ENCODE results near the gene C4orf54. TPM values are rescaled to one million over a fixed set of nuclear protein-coding genes. Genes with fewer than 3 reads are reported as not detected.

C4orf54 gene
- total and polyA plus RNA-seq, 2 of the 4 experiments (the other 2 are of a cell fraction): not detected

DNA sequence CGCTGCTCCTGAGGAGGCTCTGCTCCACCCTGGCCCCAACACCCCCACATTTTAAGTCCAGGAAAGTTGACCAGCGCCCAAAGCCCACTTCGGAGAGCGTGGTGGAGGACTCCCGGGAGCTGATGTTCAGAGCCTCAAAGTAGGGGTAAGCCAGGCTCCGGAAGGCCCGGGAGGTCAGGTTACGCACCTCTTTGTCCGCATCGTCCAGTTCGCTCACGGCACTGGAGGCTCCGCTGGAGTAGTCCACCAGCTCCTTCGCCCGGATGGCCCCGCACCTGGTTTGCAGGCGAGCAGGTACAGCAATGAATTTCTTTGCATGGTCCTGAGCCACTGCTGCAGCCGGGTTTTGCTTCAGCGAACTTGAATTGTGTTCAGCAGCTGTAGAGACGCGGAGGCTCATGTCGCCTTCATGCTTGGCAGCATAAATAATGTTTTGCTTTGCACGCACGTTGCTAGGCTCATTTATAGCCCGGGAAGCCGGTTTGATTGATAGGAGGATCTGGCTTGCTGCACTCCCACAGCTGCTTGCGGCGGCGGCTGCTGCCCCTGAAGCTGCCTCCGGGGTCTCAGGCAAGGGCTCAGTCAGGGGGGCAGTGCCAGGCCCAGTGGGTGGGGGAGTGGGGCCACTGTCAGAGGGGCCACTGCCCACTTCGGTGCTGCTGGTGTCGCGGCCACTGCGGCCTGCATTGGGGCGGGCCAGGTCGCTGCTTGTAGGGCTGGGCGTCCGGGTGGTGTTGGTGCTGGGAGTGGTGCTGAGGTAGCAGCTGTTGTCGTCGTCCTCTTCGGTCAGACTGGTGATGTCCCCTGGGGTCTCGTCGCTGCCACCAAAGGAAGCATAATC, 4.8 kb downstream of the C4orf54 start:
- H3K23ac ChIP-seq (ENCODE audit: low read depth, low read length): no peak overlapping the region
- H3K36me3 ChIP-seq (ENCODE audit: control insufficient read depth, insufficient read depth, low read length): no peaks in the 10 kb centered on the region
- TF ChIP-seq MAFK (IDR thresholded peaks at IDR 0.05; ENCODE audit: low read depth, low read length): no peak
- TF ChIP-seq RAD21 (IDR thresholded peaks at IDR 0.05; ENCODE audit: low read length): no peak
- TF ChIP-seq CHD1 (IDR thresholded peaks at IDR 0.05; ENCODE audit: low read depth, low read length): no peak
- TF ChIP-seq CEBPB (IDR thresholded peaks at IDR 0.05; ENCODE audit: low read depth, low read length): no peak
- TF ChIP-seq FOS (IDR thresholded peaks at IDR 0.05; ENCODE audit: low read depth, low read length): no peak
- TF ChIP-seq ELK1 (IDR thresholded peaks at IDR 0.05; ENCODE audit: borderline replicate concordance, low read depth, low read length): no peak
- no peak for TF ChIP-seq RFX5 (IDR thresholded peaks at IDR 0.05; ENCODE audit: low read depth, low read length)
- no peak for TF ChIP-seq RCOR1 (IDR thresholded peaks at IDR 0.05; ENCODE audit: insufficient replicate concordance, low read length)
- TF ChIP-seq POLR2A (IDR thresholded peaks at IDR 0.05; ENCODE audit: low read depth, low read length): no peak
- TF ChIP-seq MXI1 (IDR thresholded peaks at IDR 0.05; ENCODE audit: borderline replicate concordance, low read depth, low read length): no peak
- TF ChIP-seq BHLHE40 (IDR thresholded peaks at IDR 0.05; ENCODE audit: low read depth, low read length): no peak
- TF ChIP-seq USF2 (IDR thresholded peaks at IDR 0.05; ENCODE audit: low read depth, low read length): no peak
- TF ChIP-seq SMC3 (IDR thresholded peaks at IDR 0.05; ENCODE audit: low read depth, low read length): no peak
- H2BK15ac ChIP-seq (ENCODE audit: low read depth, low read length): no peak overlapping the region
- H3K56ac ChIP-seq (ENCODE audit: extremely low read depth, insufficient read depth, low read length): no peak overlapping the region
- no TSS peak for BruUV-seq (replicated peaks)
- no peak overlapping the region for H3K4ac ChIP-seq (ENCODE audit: low read depth, low read length)
- no peak overlapping the region for H4K8ac ChIP-seq (ENCODE audit: low read depth in 2 of 2, low read length in 2 of 2)
- no peaks in the 10 kb centered on the region for H3K9me1 ChIP-seq (ENCODE audit: insufficient read depth, low read length)
- H3K27ac ChIP-seq (ENCODE audit: insufficient read depth, low read length): no peak overlapping the region
- no peak overlapping the region for H2BK20ac ChIP-seq (ENCODE audit: low read depth, low read length)
- no peak overlapping the region for H2AK9ac ChIP-seq (replicated peaks; ENCODE audit: low read depth, low read length, poor library complexity)
- in situ Hi-C loops (cut with MboI; ENCODE audit: low sequenced_read_pairs): no loop called here
- H3K27me3 ChIP-seq (ENCODE audit: control insufficient read depth, insufficient read depth, low read length): peaks cover 3% of the 10 kb centered on the region
- ChIA-PET CTCF (no interaction called here), POLR2A (ENCODE audit: unreplicated experiment) (no interaction called here)
- H2AK5ac ChIP-seq (ENCODE audit: low read depth, low read length): no peak overlapping the region
- H4K5ac ChIP-seq (ENCODE audit: low read depth, low read length): no peak overlapping the region
- no peak overlapping the region for H3K14ac ChIP-seq (replicated peaks; ENCODE audit: low read depth, low read length)
- no peak overlapping the region for H2BK120ac ChIP-seq (ENCODE audit: low read depth, low read length)
- intact Hi-C loops (cut with micrococcal nuclease): no loop called here
- no peak overlapping the region for H3K4me2 ChIP-seq (ENCODE audit: low read depth, low read length)
- H4K91ac ChIP-seq (ENCODE audit: insufficient read depth, low read depth, low read length): no peak overlapping the region
- no peaks in the 10 kb centered on the region for H4K20me1 ChIP-seq (ENCODE audit: insufficient read depth, low read length)
- H3K9ac ChIP-seq (ENCODE audit: low read depth, low read length): no peak overlapping the region
- no peak for DNase-seq
- H3K9me3 ChIP-seq (ENCODE audit: control insufficient read depth, insufficient read depth, low read length): no peaks in the 10 kb centered on the region; the same call in 1 of the 2 replicates
- 84% methylated on average over 20 of the region's 43 CpGs; no CpG with 5 or more reads in 1 of the 2 experiments for WGBS, 2 experiments (ENCODE audit: extremely low coverage in 2 of 2, insufficient read length in 1 of 2)
- peaks cover 2% of the 10 kb centered on the region; the same call in 1 of the 2 replicates for H3K4me1 ChIP-seq (ENCODE audit: control insufficient read depth, insufficient read depth, low read length)
- H2BK5ac ChIP-seq (ENCODE audit: low read depth, low read length, poor library complexity, severe bottlenecking): no peak overlapping the region
- H3K4me3 ChIP-seq (ENCODE audit: insufficient read depth, low read depth, low read length): no peak overlapping the region
- no peak overlapping the region for H3K18ac ChIP-seq (ENCODE audit: low read depth, low read length)
- H2AFZ ChIP-seq (replicated peaks; ENCODE audit: low read length, poor library complexity): no peak overlapping the region
- no peak for ATAC-seq (ENCODE audit: low read depth)
- H3K79me1 ChIP-seq (ENCODE audit: low read depth in 1 of 2, low read length in 2 of 2): no peaks in the 10 kb centered on the region
- dilution Hi-C loops (cut with HindIII; ENCODE audit: low sequenced_read_pairs, unreplicated experiment): no loop called here

All from IMR-90 (cell line).